Retinal pigment epithelial cell (primary cell): ENCODE data around the gene MAN1C1.

ENCODE experiments used
- DNase-seq: peaks from one replicate; pipeline ENCODE4 v3.0.0-alpha.2; 2010; ENCODE audit warnings: low read depth
- H3K4me3 ChIP-seq: 2 replicates; pipeline ENCODE4 v1.5.1; 2011; ENCODE audit warnings: mild to moderate bottlenecking, low read length, control low read depth, moderate library complexity
- TF ChIP-seq, protein P1 (sequence below): conservative IDR thresholded peaks from 2 replicates; pipeline ENCODE4 v1.5.1; 2011; ENCODE audit warnings: low read depth, low read length, control low read depth, inconsistent platforms

MAN1C1 gene

DNA sequence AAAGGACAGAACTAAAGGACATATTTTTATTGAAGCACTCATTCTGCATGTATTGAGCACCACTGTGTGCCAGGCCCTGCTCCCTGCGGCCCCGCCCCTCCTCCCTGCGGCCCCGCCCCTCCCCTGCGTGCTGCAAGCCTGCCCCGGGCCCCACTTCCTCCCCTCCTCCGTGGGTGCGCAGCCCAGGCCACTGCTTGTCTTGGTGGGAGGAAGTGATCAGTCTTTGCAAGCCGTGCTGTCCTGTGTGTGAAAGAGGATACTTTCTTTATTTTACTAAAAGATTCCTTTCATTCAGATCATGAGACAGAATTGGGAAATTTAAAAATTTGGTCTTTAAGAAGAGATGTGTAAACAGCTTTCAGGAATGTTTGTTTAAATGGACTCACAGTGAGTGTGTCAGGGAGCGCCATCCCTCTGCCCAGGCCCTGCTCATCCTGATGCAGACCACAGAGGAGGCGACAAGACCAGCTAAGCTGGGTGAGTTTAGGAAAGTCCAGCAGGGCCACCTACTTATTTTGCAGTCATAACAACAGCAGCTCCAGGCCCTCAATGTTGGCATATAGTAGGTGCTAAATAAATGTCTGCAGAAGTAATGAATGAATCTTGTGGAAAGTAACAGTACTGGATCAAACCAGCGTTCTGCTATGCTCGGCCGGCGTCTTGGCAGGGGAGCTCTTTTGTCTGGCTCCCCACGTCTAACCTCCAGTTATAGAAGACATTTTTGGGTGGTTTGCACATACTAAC lies 95.1 kb downstream of the MAN1C1 start:
- no peak overlapping the region for H3K4me3 ChIP-seq
- TF ChIP-seq, protein P1, sequence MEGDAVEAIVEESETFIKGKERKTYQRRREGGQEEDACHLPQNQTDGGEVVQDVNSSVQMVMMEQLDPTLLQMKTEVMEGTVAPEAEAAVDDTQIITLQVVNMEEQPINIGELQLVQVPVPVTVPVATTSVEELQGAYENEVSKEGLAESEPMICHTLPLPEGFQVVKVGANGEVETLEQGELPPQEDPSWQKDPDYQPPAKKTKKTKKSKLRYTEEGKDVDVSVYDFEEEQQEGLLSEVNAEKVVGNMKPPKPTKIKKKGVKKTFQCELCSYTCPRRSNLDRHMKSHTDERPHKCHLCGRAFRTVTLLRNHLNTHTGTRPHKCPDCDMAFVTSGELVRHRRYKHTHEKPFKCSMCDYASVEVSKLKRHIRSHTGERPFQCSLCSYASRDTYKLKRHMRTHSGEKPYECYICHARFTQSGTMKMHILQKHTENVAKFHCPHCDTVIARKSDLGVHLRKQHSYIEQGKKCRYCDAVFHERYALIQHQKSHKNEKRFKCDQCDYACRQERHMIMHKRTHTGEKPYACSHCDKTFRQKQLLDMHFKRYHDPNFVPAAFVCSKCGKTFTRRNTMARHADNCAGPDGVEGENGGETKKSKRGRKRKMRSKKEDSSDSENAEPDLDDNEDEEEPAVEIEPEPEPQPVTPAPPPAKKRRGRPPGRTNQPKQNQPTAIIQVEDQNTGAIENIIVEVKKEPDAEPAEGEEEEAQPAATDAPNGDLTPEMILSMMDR = no peak
- DNase-seq = no peak

DNA sequence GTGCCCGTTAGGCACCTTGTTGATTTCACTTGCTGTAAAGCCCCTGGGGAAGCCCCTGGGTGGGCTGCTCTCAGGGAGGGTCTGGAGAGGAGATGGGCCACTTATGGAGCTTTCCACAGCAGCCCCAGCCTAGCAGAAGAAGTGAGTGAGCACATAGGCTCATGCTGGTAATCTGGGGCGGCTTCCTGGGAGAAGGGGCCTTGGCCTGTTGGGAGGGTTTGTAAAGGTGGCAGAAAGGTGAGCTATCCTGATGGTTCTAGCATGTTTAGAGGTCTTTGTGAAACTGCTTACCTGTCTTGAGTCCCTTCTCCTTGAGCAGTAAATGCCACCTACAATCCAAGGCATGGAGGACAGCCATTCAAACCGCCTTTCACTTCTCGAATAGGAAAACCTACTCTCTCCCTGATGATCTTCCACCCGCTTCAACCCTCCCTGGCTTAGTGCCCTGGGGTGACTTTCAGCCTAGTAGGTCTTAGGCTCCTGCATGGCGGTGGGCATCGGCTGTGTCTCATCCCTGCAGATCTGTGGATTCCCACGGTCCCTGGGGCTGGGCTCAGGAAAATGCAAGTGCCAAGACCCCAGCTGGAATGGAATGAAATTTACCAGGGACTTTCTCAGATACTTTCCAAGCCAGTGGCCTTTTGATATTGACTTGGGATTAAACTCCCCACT lies 95.8 kb downstream of the MAN1C1 start:
- no peak overlapping the region for H3K4me3 ChIP-seq
- TF ChIP-seq, protein P1 = no peak
- no peak for DNase-seq

DNA sequence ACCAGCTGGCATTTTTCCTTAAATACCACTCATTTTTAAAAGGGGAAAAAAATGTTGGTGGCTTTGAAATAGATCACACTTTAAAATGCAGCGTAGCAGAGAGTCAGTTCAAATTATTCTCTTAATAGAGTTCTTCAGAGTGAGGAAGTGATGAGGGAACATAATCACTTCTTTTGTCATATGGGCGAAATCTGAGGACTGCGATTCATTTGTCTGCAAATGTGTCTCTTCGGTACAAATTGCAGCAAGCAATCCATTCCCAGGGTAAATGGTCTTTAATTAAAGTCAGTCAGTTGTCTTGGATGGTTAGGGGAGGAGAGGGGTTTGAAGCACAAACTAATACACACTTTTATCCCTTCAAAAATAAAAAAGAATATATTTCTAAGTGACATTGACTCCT lies 97.4 kb downstream of the MAN1C1 start:
- no peak for DNase-seq
- H3K4me3 ChIP-seq = no peak overlapping the region
- TF ChIP-seq, protein P1 = no peak

DNA sequence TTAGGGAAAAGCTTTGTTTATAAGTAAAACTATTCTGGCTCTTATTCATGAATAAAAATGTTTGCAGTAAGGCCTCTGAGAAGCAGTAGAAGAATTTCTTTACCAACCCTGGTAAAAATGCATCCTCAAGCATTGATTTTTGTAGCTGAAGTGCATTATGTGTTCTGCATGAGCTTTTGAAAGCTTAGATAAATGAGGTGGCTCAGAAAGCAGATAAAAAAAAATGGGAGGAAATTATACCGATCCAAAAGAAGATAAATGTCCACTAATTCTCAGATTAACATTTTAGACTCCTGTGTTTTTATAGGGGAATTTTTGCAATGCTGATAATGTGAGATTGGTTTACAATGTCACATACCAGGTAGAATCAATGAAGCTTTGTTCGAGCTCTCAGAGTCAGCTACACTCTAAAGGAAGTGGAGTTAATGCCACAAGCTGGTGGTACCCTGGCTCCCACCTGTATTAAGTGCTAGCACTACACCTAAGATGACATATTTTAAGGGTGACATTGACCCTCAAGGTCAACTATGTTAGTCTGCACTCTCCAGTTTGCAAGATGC lies 97.9 kb downstream of the MAN1C1 start:
- no peak for DNase-seq
- TF ChIP-seq, protein P1 = no peak
- H3K4me3 ChIP-seq = no peak overlapping the region

DNA sequence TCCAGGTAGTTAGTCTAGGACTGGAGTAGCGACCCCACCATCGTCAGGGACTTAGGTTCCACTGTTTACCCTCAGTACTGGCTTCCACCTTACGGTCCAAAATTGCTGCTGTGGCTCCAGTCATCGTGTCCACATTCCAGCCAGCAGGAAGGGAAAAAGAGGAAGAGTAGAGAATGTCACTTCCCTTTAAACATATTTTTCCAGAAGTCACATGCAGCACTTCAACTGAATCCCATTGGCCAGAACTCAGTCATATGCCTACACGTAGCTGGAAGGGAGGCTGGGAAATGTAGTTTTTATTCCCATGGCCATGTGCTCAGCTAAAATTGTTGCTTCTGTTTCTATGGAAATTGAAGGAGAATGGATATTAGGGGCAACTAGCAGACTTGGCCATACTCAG lies 99.3 kb downstream of the MAN1C1 start:
- TF ChIP-seq, protein P1 = no peak
- no peak overlapping the region for H3K4me3 ChIP-seq
- DNase-seq = no peak

DNA sequence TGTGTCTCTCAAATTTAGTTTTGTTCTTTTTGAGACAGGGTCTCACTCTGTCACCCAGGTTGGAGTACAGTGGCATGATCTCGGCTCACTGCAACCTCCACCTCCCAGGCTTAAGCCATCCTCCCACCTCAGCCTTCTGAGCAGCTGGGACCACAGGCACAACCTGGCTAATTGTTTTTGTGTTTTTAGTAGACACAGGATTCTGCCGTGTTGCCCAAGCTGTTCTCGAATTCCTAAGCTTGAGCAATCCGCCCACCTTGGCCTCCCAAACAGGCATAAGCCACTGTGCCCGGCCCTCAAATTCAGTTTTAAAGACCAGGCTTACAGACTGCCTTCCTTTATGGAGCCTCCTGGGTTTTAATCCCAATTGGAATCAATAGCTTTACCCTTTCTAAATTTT lies 99.7 kb downstream of the MAN1C1 start:
- TF ChIP-seq, protein P1 = no peak
- no peak for DNase-seq
- H3K4me3 ChIP-seq = no peak overlapping the region
